ELR (cell line): Measurements from ENCODE around the gene ULBP2.
"Not testable (repeated sequence)": the region's sequence is repeated elsewhere in the genome, so short reads cannot be mapped to it uniquely, and the experiment has no call there.

Experiments used
- DNase-seq: peaks from one replicate; pipeline ENCODE4 v3.0.0-alpha.2; 2015; ENCODE audit warnings: low read depth

The ULBP2 gene

DNA sequence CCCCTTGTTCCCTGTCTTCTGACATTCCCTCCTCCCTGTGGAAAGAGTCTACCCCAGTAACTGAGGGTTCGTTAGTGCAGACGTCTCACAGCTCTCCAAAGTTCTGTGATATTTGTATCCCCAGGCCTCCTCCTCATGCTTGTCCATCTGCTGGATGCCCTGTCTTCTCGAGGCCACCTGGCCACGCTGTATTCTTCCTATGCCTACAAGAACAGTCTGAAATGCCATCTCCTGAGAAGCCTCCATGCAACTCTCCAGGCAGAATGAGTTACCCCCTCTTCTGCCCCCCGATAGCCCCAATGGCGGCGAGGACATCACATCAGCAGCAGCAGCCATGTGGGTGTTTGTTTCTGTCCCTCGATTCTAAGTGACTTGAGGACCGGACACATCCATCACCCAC is 9.3 kb downstream of the ULBP2 start:
- no peak for DNase-seq

DNA sequence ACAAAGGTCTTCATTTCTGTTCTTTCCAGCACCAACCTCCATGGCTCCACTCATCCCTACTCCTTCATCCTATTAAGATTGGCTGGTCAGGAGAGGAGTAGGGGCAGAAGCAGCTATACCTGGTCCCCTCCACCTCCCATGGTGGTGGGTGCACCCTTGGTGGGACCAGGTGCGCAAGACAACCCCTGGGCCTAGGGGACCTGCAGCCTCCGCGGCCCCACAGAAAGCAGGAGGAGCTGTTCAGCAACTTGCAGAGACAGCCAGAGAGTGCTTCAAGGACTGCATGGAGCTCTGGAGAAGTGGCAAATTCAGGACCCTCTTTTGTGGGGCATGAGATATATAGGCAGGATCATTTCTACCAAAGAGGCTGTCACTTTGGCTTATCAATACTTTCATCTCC is 9.8 kb downstream of the ULBP2 start:
- no peak for DNase-seq

DNA sequence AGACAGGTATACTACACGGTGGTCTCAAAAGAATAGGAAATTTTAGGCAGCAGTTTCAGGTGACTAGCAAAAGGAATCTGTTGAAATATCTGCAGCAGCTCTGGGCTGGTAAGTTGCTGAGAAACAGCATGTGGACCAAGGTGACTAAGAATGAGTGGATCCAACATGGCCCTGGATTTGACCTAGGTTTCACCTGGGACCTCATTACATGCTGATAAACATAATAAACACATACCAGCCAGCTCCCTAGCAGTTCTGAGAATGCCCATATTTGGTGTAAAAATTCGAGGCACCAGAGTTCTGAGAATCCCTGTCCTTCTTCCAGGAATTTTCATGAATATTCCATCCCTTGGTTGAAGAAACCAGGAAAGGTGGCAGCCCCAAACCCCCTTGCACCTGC is 11.6 kb downstream of the ULBP2 start:
- DNase-seq, result not testable (repeated sequence)

DNA sequence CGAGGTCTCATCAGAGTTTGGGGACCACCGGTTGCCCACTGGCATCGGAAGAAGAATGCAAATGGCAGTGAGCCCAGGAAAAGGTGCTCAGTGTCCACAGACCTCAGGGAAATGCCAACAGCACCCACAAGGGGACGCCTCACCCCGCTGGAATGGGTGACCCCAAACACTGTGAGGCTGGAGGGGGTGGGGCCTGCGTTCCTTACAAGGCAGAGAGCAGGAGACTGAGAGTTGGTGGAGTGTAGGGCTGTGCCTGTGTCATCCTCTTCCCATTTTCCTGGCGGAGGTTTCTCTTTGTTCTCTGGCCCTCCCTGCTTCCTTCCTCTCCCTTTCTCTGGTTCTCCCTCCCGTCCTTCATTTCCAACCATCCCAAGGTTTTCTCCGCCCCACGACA is 12.1 kb downstream of the ULBP2 start:
- not testable (repeated sequence) for DNase-seq

DNA sequence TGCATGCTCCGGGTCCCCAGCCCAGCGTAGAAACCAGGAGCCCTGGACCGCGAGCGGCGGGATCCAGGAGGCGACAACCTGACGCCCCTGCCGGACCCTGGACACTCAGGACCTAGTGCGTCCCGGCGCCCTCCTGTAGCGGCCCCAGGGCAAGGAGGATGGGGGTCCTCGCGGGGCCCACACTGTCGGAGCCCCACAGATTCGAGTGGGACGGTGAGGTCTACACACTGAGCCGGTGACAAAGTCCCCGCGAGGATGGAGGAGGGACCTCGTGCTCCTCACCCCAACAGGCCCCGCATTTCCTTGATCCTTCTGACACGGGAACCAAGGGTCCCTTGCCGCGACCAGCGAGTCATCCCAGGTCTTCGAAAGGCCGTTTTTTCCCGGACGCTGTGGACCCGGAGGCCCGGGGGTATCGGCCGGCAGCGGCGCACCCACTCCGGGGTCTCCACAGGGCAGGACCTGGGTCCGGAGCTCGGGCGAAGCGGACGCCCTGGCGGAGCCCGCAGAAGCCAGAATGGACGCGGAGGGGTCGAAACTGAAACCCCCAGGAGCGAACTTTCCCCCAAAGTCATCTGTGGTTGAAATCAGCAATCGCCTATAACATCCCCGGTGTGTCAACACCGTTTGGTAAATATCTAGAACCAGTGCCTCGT is 12.6 kb downstream of the ULBP2 start:
- not testable (repeated sequence) for DNase-seq

DNA sequence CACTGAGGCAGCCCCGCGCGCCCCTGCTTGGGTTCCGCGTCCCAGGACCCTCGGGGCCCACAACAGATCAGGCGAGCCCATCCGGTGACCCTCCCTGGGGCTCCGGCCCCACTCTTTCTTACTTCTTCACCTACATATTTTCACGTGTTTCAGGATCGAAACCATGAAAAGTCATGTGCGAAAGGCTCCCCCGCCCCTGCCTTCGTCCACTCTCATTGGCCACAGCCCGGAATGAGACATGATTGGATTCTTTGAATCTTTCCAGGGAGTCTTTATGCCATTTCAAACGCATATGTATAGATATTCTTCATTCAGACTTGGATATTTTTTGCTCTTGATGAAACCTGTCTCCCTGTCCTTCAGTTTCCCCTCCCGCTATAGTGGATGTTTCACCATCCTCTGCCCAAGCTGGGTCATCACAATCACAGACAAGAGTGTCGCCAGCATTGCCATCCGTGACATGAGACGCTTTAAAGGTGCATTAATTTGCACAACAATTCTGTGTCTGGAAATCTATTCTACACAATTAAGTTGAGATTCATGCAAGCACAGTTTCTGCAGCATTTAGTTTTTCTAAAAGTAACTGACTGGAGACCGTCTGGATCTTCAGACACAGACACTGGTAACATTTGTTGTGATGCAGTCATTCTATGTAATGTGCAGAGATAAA is 13.3 kb downstream of the ULBP2 start:
- not testable (repeated sequence) for DNase-seq

DNA sequence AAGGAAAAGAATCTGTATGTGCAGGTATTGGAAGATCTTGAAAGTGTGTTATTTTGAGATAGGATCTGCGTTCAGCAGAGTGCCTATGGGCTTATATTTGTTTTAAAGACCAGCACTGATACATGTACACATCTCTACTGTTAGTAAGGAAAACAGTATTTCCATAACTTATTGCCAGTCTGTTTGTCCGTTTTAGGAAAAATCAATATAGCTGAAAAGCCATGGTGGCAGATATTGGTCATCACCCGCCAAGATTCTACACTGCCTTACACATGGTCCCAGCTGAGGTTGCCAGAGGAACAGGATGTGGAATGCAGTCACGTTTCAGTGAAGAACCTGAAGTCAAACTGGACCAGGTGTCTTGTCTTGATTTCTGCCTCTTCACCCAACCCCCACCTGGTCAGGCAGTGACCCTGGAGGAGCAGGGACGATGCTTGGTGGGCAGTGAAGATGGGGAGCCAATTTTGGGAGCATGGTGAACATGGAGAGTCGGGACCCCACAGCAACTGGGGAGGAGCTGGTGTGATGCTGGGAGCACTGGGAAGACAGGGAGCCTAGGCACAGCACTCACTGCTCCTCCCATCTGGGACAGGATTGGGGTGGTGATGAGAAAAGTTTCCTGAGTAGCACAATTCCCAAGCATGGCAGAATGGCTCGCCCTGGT is 14.0 kb downstream of the ULBP2 start:
- DNase-seq, result not testable (repeated sequence)

DNA sequence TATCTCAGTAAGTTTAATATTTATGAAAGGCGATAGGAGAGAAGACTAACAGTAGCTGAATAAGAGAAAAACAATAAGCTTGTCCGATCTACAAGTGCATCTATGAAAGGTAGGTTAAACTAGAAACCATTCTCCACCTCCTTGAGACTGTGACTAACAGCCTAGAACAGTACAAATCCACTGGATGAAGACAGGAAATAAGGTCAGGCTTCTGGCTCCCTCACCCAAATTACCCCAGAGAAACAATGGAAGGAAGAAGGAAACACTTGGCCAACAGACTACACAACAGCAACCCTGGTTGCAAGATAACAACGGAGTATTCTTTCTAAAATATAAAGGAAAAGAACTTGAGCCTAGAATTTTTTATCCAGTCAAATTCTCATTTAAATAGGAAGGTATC is 16.3 kb downstream of the ULBP2 start:
- DNase-seq, result not testable (repeated sequence)

DNA sequence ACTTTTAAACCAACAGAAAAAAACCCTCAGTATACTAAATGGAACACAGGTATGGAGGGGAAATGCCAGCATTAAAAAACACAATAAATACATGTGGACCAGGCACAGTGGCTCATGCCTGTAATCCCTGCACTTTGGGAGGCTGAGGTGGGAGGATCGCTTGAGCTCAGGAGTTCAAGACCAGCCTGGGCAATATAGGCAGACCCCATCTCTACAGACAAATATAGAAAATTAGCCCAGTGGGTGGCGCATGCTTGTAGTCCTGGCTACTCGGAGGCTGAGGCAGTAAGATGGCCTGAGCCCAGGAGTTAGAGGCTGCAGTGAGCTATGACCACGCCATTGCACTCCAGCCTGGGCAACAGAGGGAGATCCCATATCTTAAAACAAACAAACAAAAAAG is 18.0 kb downstream of the ULBP2 start:
- DNase-seq, result not testable (repeated sequence)

DNA sequence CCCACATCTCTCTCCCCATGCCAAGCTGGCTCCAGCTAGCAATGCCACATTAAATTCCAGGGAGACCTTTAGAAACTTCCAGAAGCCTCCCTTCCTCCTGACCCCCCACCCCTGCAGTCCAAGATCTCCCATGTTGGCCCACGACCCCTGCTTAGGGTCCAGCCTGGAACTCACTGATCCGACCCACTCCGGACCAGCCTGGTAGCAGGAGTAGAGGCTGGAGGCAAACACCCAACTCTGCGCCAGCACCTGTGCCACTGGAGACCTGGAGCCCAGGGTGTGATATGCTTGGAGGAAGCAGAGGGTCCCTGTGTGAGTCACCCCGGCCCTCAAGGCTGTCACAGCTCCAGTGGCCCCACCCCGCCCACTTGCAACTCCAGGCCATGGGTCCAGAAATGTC is 18.7 kb downstream of the ULBP2 start:
- no peak for DNase-seq

DNA sequence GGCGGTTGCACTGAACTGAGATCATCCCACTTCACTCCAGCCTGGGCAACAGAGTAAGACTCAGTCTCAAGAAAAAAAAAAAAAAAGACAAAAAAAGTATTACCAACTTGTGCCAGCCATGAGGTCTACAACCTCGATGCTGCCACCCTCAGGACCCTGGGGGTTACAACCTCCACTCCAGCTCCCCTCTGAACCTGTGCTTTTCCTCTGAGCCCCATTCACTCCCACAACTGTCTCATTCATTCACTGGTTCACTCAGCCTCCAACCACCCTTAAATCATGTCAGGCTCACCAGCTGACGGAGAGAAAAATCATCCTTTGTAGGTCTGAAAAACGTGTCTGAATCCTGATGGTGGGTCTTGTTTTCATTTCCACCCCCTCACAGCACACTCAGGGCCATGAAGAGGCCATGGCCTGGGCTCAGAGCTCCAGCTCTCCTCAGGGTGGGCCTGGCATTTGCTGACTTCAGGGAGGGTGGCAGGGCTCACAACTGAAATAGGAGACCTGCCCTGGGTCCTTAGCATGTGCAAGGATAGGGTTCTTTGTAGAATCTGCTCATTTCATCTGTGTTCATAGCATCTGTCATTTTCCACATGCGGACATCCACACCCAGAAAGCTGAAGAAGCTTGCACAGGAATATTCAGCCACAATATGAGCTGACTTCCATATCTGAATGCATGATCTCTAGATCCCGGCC is 20.1 kb downstream of the ULBP2 start:
- DNase-seq, result peak; percentile 53

DNA sequence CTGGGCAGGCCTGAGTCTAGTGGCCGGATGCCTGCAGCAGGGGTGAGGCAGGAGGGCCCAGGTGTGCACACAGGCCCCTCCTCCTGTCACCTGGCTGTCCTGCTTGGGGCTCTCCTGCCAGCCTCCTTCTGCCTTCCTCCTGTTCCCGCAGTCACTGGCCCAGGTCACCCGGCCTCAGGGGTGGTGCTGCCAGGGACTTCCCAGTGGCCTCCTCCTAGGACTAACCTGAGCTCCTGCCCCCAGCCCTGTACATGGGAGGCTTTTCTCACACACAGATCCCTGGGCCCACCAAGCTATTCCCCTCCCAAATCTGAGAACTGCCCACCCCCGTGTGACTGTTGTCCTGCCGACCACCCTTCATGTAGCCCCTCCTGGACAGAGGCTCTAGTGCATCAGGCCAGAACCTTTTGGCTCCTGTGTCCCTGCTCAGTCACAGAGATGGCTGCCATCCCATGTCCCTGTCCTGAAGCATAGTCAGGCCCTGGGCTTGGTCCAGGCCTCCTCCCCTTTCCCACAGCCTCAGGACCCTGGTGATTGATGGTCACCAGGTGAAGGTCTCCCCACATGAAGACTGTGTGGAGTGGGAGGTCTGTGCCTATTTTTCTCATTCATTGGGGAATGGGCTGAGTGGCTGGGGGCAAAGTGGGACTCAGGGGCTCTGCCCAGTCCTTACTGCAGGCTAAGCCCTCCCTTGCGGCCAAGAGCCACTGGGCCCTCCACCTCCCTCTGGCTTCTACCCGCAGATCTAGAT is 20.8 kb downstream of the ULBP2 start:
- DNase-seq, result no peak

DNA sequence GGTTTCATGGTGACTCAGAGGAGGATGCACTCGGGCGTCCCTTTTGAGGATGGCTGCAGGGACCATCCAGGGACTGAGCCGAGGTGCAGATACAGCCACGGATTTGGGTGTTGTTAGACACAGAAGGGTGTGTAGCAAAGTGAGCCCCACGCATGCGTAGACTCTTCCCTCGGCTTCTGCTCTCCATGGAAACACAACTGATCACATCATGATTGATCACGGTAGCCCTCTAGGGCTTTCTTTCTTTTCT is 21.3 kb downstream of the ULBP2 start:
- DNase-seq, result peak; percentile 81

DNA sequence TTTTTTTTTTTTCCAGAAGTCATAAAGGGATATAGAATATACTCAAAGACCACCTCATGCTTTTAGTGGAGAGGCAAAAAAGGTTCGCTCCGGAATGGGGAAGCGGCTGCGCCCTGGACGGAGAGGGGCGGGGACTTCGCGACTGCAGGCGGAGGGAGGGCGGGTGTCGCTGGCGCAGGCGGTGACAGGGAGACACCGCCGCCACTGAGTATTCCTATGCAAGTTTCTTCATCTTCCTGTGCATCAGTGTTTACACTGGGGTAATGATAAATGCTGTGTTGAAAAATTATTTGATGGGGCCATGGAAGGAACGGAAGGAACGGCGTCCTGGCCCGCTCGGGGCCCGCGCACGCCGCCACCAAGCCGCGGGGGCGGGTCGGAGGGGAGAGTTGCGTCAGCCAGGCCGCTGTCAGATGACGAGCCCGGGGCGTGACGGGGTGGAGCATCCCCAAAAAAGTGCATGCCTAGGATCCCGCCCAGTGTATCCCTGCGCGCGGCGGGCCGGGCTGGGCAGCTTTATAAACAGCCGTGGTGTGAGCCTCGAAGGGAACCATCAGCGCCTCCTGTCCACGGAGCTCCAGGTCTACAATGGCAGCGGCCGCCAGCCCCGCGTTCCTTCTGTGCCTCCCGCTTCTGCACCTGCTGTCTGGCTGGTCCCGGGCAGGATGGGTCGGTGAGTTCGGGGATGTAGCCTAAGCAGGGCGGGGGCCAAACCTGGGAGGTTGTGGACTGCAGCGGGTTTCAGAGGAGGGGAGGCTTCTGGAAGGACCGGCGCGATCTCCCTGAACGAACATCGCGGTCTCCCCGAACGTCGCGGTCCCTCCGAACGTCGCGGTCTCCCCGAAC is 21.9 kb downstream of the ULBP2 start, which contains the start of gene ULBP1:
TSS of gene ULBP1 (plus strand) at position 482 of the 846 bp plus-strand sequence. CDS start at position 589, 107 bp downstream.
- peak; percentile 90 for DNase-seq

DNA sequence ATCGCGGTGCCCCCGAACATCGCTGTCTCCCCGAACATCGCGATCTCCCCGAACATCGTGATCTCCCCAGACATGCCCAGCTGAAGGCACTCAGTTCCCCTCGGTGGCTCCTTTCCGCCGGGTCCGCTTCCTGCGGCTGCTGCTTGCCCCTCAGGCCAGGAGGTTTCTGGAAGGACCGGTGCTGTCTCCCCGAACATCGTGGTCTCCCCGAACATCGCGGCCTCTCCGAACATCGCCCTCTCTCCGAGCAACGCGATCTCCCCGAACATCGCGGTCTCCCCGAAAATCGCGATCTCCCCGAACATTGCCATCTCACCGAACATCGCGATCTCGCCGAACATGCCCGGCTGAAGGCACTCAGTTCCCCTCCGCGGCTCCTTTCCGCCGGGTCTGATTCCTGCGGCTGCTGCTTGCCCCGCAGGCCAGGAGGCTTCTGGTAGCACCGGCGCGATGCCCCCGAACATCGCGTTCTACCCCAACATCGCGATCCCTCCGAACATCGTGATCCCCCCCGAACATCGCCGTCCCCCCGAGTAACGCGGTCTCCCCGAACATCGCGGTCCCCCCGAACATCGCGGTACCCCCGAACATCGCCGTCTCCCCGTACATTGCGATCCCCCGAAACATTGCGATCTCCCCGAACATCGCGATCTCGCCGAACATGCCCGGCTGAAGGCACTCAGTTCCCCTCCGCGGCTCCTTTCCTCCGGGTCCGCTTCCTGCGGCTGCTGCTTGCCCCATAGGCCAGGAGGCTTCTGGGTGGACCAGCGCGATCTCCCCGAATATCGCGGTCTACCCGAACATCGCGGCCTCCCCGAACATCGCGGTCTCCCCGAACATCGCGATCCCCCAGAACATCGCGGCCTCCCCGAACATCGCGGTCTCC is 22.7 kb downstream of the ULBP2 start:
- peak; percentile 24 for DNase-seq

DNA sequence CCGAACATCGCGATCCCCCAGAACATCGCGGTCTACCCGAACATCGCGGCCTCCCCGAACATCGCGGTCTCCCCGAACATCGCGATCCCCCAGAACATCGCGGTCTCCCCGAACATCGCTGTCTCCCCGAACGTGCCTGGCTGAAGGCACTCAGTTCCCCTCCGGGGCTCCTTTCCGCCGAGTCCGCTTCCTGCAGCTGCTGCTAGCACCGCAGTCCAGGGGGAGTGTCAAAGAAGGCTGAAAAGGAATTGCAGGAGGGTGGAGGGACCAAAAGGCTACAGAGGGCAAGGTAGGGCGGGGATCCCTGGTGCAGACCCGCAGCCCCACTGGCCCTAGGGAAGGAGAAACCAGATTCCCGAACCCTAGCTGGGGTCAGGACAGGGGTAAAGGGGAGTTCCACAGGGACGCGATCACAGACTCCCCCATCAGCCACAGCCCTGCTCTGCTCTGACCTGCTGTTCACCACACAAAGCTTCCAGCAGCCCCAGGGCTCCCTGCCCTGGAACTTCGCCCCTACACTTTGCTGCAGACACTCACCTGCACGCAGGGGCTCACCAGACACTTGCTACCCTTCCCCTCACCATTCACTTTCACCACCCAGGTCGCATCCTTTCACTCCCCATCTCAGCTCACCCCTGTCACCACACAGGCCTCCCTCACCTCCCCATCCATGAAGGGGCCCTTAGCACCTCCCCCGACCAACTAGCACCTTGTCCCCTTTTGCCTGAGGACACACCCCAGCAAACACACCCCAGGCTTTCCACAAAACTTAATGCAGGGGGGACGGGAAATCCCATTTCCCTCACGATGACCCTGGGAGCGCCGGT is 23.6 kb downstream of the ULBP2 start:
- DNase-seq, result no peak

DNA sequence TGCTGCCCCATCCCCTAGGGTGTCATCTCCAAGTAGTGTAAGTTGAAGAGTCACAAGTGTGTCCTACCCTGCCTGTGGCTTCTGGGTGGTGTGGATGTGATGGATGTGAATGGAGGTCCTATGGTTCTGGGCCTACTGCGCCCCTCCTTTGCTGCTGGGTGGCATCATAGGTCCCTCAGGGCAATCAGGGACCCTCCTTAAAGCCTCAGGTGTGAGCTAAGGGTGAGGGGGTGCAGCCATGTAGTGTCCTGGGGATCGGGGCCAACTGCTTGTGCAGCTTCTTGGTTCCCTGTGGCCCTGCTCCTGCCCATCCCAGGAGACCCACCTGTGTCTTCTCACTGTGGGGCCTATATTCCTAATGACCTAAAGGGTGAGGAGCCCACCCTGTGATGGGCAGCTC is 24.5 kb downstream of the ULBP2 start:
- DNase-seq, result not testable (repeated sequence)

DNA sequence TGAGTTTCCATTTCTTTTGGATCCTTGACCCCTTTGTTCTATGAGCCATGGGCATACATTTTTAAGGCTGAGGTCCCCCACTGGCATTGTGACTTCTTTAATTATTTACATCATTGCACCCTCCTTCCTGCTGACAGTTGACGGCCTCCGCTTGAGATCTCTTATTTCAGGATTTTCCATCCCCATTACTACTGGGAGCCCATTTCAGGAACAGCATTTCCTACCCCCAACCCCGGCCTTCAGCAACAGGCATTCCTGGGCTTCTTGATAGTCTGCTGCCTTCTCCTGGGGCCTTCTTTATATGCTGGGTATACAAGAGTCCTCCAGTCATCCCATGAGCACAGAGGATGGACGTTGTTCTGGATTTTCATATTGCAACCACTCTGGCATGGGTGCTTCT is 25.8 kb downstream of the ULBP2 start:
- DNase-seq, result no peak

DNA sequence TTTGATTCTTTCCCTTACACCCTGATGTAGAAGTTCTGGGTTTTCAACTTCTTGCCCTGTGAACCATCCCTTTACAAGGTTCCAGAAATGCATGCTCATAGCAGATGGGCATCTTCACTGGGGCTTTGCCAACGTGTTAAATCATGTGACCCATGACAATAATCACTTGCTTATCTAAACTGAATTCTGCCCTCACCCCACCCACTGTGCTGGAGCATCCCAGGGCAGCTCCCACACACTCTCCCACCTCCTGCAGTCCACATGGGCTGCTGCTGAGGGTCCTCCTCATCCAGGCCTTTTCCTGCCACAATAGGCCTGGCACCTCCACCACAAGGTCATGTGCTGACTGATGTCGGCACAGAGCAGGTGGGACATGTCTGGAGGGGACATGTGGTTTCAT is 26.2 kb downstream of the ULBP2 start:
- not testable (repeated sequence) for DNase-seq
